Right lobe of liver (tissue), 6 donors: Measurements from ENCODE around the gene GOLGA6C. TPM values are rescaled to one million over a fixed set of nuclear protein-coding genes. Genes with fewer than 3 reads are reported as not detected.

Experiments
- ATAC-seq, 4 donors: fragments of 200-7000 bp; cut with Tn5 transposase; one replicate each; pipeline ENCODE4 v1.9.1; 2020; ENCODE audit warnings: mild to moderate bottlenecking in 4 of 4, moderate library complexity in 4 of 4
- DNase-seq, 3 donors: peaks; one replicate each; pipeline ENCODE4 v3.0.0-alpha.2; 2020
- H3K27ac ChIP-seq, 3 donors: fragments of 200-600 bp; one replicate each; pipeline ENCODE4 v1.8.0; 2022
- H3K27me3 ChIP-seq, 2 donors: fragments of 200-600 bp; one replicate each; pipeline ENCODE4 v1.8.0; 2022
- H3K36me3 ChIP-seq, 4 donors: fragments of 200-600 bp; sonication (generic) in 1 of 4; one replicate each; pipeline versions ENCODE4 v1.5.1 to v1.8.0; 2017 to 2022; ENCODE audit warnings: control low read depth in 1 of 4
- H3K4me1 ChIP-seq, 4 donors: fragments of 200-600 bp; sonication (generic) in 1 of 4; one replicate each; pipeline versions ENCODE4 v1.5.1 to v1.8.0; 2017 to 2022; ENCODE audit warnings: control low read depth in 1 of 4
- H3K4me3 ChIP-seq, 3 donors: fragments of 200-600 bp; one replicate each; pipeline ENCODE4 v1.8.0; 2022
- H3K9me3 ChIP-seq, 4 donors: fragments of 200-600 bp; sonication (generic) in 1 of 4; one replicate each; pipeline versions ENCODE4 v1.5.1 to v1.8.0; 2017 to 2022; ENCODE audit warnings: control low read depth in 1 of 4
- CTCF ChIP-seq, 4 donors: fragments of 200-600 bp in 3 of 4; fragments of 450-650 bp in 1 of 4; IDR thresholded peaks; one replicate each; pipeline versions ENCODE4 v1.5.1 to v1.8.0; 2016 to 2022; ENCODE audit warnings: antibody characterized with exemption in 4 of 4, mild to moderate bottlenecking in 2 of 4
- POLR2A ChIP-seq: fragments of 450-650 bp; IDR thresholded peaks from one replicate; pipeline ENCODE4 v1.6.1; 2017; ENCODE audit warnings: antibody characterized with exemption, mild to moderate bottlenecking
- WGBS: methylation state at CpG from one replicate; pipeline ENCODE4 v1.1.6; 2018; ENCODE audit warnings: low coverage, low lambda C conversion rate; ENCODE audit not compliant: insufficient coverage; ENCODE audit errors: missing lambda C conversion rate; 5-methylcytosine and 5-hydroxymethylcytosine counted together
- intact Hi-C, 2 donors: fragments of 100-400 bp; cut with DNase I; formaldehyde crosslinking; loops; one replicate each; pipeline versions ENCODE4 v1.11.2 to v1.14.1; 2022
- total RNA-seq, 6 experiments: library from RNA; depleted of rRNA in 2 of 6; stranded (reverse); fragments of >200 nt in 2 of 6; fragmentation: NEBNext Ultra II Directional in 3 of 6; extraction: Animal tissue kit (Norgen Biotek cat#: 25700) in 3 of 6; gene quantifications; one replicate each; pipeline versions ENCODE4 v1.1.0 to v1.2.4, GENCODE V29; 2016 to 2023
- donor health status: DM: no; HTN: yes; CAD: no.
- donor health status: DM: no; HTN: no; CAD: no.
- donor health status: DM: no; HTN: no; CAD: no.
- donor health status: DM: no; HTN: yes; CAD: no.
- donor health status: DM: no; HTN: yes; CAD: no.

GOLGA6C gene
- total RNA-seq, 6 experiments from 2014 or later: 0.19 to 0.51 (median 0.22) TPM; not detected in 3

GRCh38 chr15:75230551-75231371 lies 27.4 kb upstream of the GOLGA6C start:
- Histone ChIP-seq H3K4me3 (no peak overlapping the region), H3K27me3 (no peaks in the 10 kb centered on the region), H3K27ac (no peak overlapping the region), H3K9me3 (no peaks in the 10 kb centered on the region), H3K36me3 (no peaks in the 10 kb centered on the region), H3K4me1 (no peaks in the 10 kb centered on the region)
- WGBS: no CpG with 5 or more reads among the region's 16 CpGs
- intact Hi-C loops: no loop called here
- DNase-seq: peak in 1 of 3 donors; percentile 32
- peak in 1 of 4 donors; percentile 39 for ATAC-seq
- TF ChIP-seq CTCF (IDR thresholded peaks at IDR 0.05) (no peak), POLR2A (no peak)

GRCh38 chr15:75231836-75232235 lies 26.3 kb upstream of the GOLGA6C start:
- 69% methylated on average over 4 of the region's 4 CpGs for WGBS
- no peaks in the 10 kb centered on the region for H3K4me1 ChIP-seq
- TF ChIP-seq CTCF (IDR thresholded peaks at IDR 0.05): no peak
- no peaks in the 10 kb centered on the region for H3K9me3 ChIP-seq
- ATAC-seq (no peak), DNase-seq (no peak)
- H3K27me3 ChIP-seq: no peaks in the 10 kb centered on the region
- H3K4me3 ChIP-seq: no peak overlapping the region
- no peak overlapping the region for H3K27ac ChIP-seq
- intact Hi-C loops: no loop called here
- no peaks in the 10 kb centered on the region for H3K36me3 ChIP-seq

DNA sequence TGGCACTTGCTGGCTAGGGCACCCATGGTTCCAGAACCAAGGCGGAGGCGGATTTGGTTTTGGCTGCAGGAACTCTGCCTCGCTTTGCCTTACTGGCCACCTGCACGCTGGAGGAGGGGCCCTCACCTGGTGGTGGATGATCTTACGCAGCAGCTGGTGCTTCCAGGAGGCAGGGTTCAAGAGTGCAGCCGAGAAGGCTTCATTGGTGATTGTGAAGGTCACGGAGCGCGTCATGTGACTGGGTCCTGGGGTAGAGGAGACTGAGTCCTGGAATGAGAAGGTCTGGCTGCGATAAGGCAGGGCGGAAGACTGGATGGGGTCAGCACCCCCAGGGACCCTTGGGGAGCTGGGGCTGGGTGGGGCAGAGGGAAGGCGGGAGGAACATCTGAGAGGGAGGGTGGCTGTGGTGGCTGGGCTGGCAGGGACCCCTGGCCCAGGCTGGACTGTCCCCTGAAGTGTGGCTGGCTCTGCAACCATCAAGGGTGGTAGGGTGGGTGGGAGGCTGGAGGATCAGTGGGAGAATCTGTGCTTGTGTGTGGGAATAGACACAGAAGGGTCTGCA lies 25.8 kb upstream of the GOLGA6C start:
- no peak overlapping the region for H3K4me3 ChIP-seq
- DNase-seq: peak in 1 of 3 donors; percentile 37
- no peaks in the 10 kb centered on the region for H3K36me3 ChIP-seq
- 85% methylated on average over 12 of the region's 12 CpGs for WGBS
- H3K27me3 ChIP-seq: no peaks in the 10 kb centered on the region
- TF ChIP-seq CTCF (IDR thresholded peaks at IDR 0.05) (no peak), POLR2A (no peak)
- ATAC-seq: no peak
- H3K9me3 ChIP-seq: no peaks in the 10 kb centered on the region
- intact Hi-C loops: no loop called here
- H3K4me1 ChIP-seq: no peaks in the 10 kb centered on the region
- no peak overlapping the region for H3K27ac ChIP-seq

DNA sequence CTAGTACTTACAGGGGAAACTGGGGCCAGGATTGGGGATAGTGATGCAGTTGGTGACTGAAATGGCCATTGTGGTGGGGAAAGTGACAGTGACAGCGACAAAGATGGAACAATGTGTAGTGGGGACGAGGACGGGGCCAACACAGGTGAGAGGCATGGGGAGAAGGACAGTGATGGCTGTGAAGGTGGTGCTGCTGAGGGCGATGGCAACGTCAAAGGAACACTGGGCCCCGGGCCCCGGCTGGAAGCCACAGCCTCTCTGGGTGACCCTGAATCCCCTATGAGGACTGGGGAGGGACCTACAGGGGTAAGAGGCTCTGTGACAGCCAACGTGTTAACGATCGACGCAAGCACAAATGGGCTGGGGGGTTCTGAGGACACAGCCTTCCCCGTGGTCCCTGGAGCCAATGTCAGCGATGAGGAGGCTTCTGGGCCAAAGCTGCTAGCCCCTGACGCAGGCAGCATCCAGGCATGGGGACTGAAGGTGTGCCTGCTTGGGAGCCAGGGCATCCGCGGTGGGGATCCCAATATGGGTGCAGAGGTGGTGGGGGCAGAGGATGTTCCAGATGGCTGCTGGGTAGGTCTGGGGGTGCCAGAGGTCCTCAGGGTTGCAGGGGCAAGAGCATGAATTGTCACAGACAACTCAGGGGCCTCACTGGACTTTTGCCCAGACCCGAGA lies 25.2 kb upstream of the GOLGA6C start:
- peak in 1 of 3 donors; percentile 41 for DNase-seq
- WGBS: 94% methylated on average over 3 of the region's 17 CpGs
- no peak for ATAC-seq

More for the DNA sequence above, 25.2 kb upstream of the GOLGA6C start:
- intact Hi-C loops: no loop called here
- Histone ChIP-seq H3K4me1 (no peaks in the 10 kb centered on the region), H3K36me3 (no peaks in the 10 kb centered on the region), H3K9me3 (no peaks in the 10 kb centered on the region), H3K27me3 (no peaks in the 10 kb centered on the region), H3K27ac (no peak overlapping the region), H3K4me3 (no peak overlapping the region)
- TF ChIP-seq POLR2A: no peak
- no peak for TF ChIP-seq CTCF (IDR thresholded peaks at IDR 0.05)
